Astrocyte (in vitro differentiated cells and primary cell): ENCODE data around the gene BRSK1. TPM values are rescaled to one million over a fixed set of nuclear protein-coding genes. Genes with fewer than 3 reads are reported as not detected.

Experiments
- DNase-seq: peaks from one replicate; pipeline ENCODE4 v3.0.0-alpha.2; 2010; ENCODE audit warnings: low read depth
- FAIRE-seq: peaks from 2 replicates; lab custom pipeline; 2011; peaks lifted over from hg19 to GRCh38; lab: Jason Lieb, UNC
- H2AFZ ChIP-seq: 2 replicates; pipeline ENCODE4 v1.6.0; 2012; ENCODE audit warnings: low read depth, low read length, inconsistent platforms
- H3K27ac ChIP-seq: 2 replicates; pipeline ENCODE4 v1.5.1; 2011; ENCODE audit warnings: low read depth, low read length, inconsistent platforms
- H3K27me3 ChIP-seq: 2 replicates; pipeline ENCODE4 v1.6.0; 2011; ENCODE audit warnings: low read length, inconsistent platforms; ENCODE audit not compliant: insufficient read depth
- H3K36me3 ChIP-seq: 2 replicates; pipeline ENCODE4 v1.5.1; 2011; ENCODE audit warnings: low read length, inconsistent platforms; ENCODE audit not compliant: insufficient read depth
- H3K4me1 ChIP-seq: 2 replicates; pipeline ENCODE4 v1.5.1; 2011; ENCODE audit warnings: low read length, inconsistent platforms; ENCODE audit not compliant: insufficient read depth
- H3K4me2 ChIP-seq: 2 replicates; pipeline ENCODE4 v1.6.0; 2012; ENCODE audit warnings: low read length, inconsistent platforms
- H3K4me3 ChIP-seq: 2 replicates; pipeline ENCODE4 v1.5.1; 2011; ENCODE audit warnings: low read depth, mild to moderate bottlenecking, low read length, inconsistent platforms; ENCODE audit not compliant: insufficient read depth
- H3K79me2 ChIP-seq: 2 replicates; pipeline ENCODE4 v1.6.0; 2012; ENCODE audit warnings: mild to moderate bottlenecking, low read length, inconsistent platforms; ENCODE audit not compliant: insufficient read depth
- H3K9ac ChIP-seq: 2 replicates; pipeline ENCODE4 v1.6.0; 2012; ENCODE audit warnings: mild to moderate bottlenecking, low read length, inconsistent platforms
- H3K9me3 ChIP-seq: 2 replicates; pipeline ENCODE4 v1.5.1; 2012; ENCODE audit warnings: low read depth, mild to moderate bottlenecking, low read length, inconsistent platforms; ENCODE audit not compliant: insufficient read depth
- H4K20me1 ChIP-seq: 2 replicates; pipeline ENCODE4 v1.6.0; 2012; ENCODE audit warnings: low read length, inconsistent platforms; ENCODE audit not compliant: insufficient read depth
- H3K27ac Mint-ChIP-seq: one replicate; pipeline ENCODE4 v1.8.0; 2021; ENCODE audit warnings: mild to moderate bottlenecking, mixed read lengths; ENCODE audit not compliant: unreplicated experiment
- H3K27me3 Mint-ChIP-seq: one replicate; pipeline ENCODE4 v1.8.0; 2021; ENCODE audit warnings: low read depth, mixed read lengths; ENCODE audit not compliant: unreplicated experiment
- H3K36me3 Mint-ChIP-seq: one replicate; pipeline ENCODE4 v1.8.0; 2021; ENCODE audit warnings: low read depth, mixed read lengths; ENCODE audit not compliant: unreplicated experiment
- H3K4me1 Mint-ChIP-seq: one replicate; pipeline ENCODE4 v1.8.0; 2021; ENCODE audit warnings: low read depth, mixed read lengths; ENCODE audit not compliant: unreplicated experiment
- H3K4me3 Mint-ChIP-seq: one replicate; pipeline ENCODE4 v1.8.0; 2021; ENCODE audit warnings: mild to moderate bottlenecking, moderate library complexity, mixed read lengths; ENCODE audit not compliant: unreplicated experiment
- H3K9me3 Mint-ChIP-seq: one replicate; pipeline ENCODE4 v1.8.0; 2021; ENCODE audit warnings: mild to moderate bottlenecking, mixed read lengths; ENCODE audit not compliant: unreplicated experiment
- EZH2 ChIP-seq: IDR thresholded peaks from 2 replicates; pipeline ENCODE4 v1.6.1; 2012; ENCODE audit warnings: mild to moderate bottlenecking, low read length, inconsistent platforms; ENCODE audit not compliant: insufficient read depth
- total RNA-seq: library from RNA; stranded (reverse); gene quantifications from 2 replicates; pipeline ENCODE4 v1.2.1, GENCODE V29; 2021
- TF ChIP-seq, protein P1 (sequence below): IDR thresholded peaks from 2 replicates; pipeline ENCODE4 v1.5.1; 2011; ENCODE audit warnings: low read depth, mild to moderate bottlenecking, inconsistent platforms, low read length, moderate library complexity; ENCODE audit not compliant: insufficient read depth

Gene BRSK1
- total RNA-seq, 1 donor from 2014 or later, result 18.8 TPM

- no peak for DNase-seq
- H2AFZ ChIP-seq, result no peak overlapping the region
- Mint-ChIP-seq H3K4me1 (no peaks in the 10 kb centered on the region), H3K27me3 (no peaks in the 10 kb centered on the region), H3K27ac (no peak overlapping the region), H3K4me3 (no peak overlapping the region), H3K9me3 (no peaks in the 10 kb centered on the region), H3K36me3 (peaks cover 14% of the 10 kb centered on the region)
- no peaks in the 10 kb centered on the region for H3K79me2 ChIP-seq
- no peak overlapping the region for H3K4me2 ChIP-seq
- H3K4me1 ChIP-seq, result no peaks in the 10 kb centered on the region
- no peak overlapping the region for H3K27ac ChIP-seq
- no peaks in the 10 kb centered on the region for H3K27me3 ChIP-seq
- no peaks in the 10 kb centered on the region for H4K20me1 ChIP-seq
- no peak for TF ChIP-seq EZH2
- TF ChIP-seq, protein P1, sequence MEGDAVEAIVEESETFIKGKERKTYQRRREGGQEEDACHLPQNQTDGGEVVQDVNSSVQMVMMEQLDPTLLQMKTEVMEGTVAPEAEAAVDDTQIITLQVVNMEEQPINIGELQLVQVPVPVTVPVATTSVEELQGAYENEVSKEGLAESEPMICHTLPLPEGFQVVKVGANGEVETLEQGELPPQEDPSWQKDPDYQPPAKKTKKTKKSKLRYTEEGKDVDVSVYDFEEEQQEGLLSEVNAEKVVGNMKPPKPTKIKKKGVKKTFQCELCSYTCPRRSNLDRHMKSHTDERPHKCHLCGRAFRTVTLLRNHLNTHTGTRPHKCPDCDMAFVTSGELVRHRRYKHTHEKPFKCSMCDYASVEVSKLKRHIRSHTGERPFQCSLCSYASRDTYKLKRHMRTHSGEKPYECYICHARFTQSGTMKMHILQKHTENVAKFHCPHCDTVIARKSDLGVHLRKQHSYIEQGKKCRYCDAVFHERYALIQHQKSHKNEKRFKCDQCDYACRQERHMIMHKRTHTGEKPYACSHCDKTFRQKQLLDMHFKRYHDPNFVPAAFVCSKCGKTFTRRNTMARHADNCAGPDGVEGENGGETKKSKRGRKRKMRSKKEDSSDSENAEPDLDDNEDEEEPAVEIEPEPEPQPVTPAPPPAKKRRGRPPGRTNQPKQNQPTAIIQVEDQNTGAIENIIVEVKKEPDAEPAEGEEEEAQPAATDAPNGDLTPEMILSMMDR, result no peak
- no peak overlapping the region for H3K4me3 ChIP-seq
- no peak overlapping the region for H3K9ac ChIP-seq
- peaks cover under 1% of the 10 kb centered on the region for H3K9me3 ChIP-seq
- no peak for FAIRE-seq
- no peaks in the 10 kb centered on the region for H3K36me3 ChIP-seq
Measured at GRCh38 chr19:55314396-55314795, 30.6 kb downstream of the BRSK1 start.

DNA sequence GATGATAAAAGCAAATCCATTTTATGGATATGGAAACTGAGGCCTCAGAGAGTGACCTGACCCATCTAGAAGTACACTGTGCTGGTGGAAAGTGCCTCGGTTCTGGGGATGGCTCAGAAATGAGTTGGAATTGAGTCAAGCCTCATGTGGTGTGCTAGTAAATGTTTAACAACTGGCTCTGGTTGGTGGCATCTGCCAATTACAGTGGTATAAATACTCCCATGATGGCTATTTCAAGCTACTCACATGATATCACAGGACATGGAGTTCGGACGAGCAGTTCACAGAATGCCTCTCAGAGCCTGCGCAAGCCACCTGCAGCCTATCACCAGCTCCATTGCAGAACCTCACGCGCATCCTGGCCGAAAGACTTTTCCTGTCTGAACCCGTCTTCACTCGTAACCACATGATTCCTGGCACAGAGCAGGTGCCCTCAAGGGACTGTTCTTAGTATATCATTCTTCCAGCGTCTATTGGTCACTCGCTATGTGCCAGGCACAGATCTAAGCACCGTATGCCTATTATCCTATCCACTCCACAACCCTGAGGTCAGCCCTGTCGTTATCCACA lies 32.2 kb downstream of the BRSK1 start:
- Mint-ChIP-seq H3K36me3 (peaks cover 6% of the 10 kb centered on the region), H3K27ac (no peak overlapping the region), H3K27me3 (peaks cover 5% of the 10 kb centered on the region)

GRCh38 chr19:55316646-55317045 lies 32.8 kb downstream of the BRSK1 start:
- DNase-seq (no peak), FAIRE-seq (no peak)
- Mint-ChIP-seq H3K27me3 (peaks cover 9% of the 10 kb centered on the region), H3K27ac (no peak overlapping the region), H3K4me1 (no peaks in the 10 kb centered on the region), H3K4me3 (no peak overlapping the region), H3K36me3 (peaks cover 6% of the 10 kb centered on the region), H3K9me3 (no peaks in the 10 kb centered on the region)
- H3K79me2 ChIP-seq, result no peaks in the 10 kb centered on the region
- TF ChIP-seq, protein P1, result no peak
- TF ChIP-seq EZH2, result no peak
- no peaks in the 10 kb centered on the region for H3K4me1 ChIP-seq
- no peaks in the 10 kb centered on the region for H3K27me3 ChIP-seq
- H3K27ac ChIP-seq, result no peak overlapping the region
- H4K20me1 ChIP-seq, result no peaks in the 10 kb centered on the region
- H3K9ac ChIP-seq, result no peak overlapping the region
- H3K4me2 ChIP-seq, result no peak overlapping the region
- H3K36me3 ChIP-seq, result no peaks in the 10 kb centered on the region
- H2AFZ ChIP-seq, result no peak overlapping the region
- no peak overlapping the region for H3K4me3 ChIP-seq
- H3K9me3 ChIP-seq, result no peaks in the 10 kb centered on the region

More for the DNA sequence above, 32.2 kb downstream of the BRSK1 start:
- Histone ChIP-seq H3K9ac (no peak overlapping the region), H3K4me2 (no peak overlapping the region), H2AFZ (no peak overlapping the region), H3K27ac (no peak overlapping the region), H3K36me3 (no peaks in the 10 kb centered on the region), H3K4me1 (no peaks in the 10 kb centered on the region), H3K79me2 (no peaks in the 10 kb centered on the region), H3K4me3 (no peak overlapping the region), H3K27me3 (no peaks in the 10 kb centered on the region), H4K20me1 (no peaks in the 10 kb centered on the region), H3K9me3 (no peaks in the 10 kb centered on the region)
- TF ChIP-seq EZH2, result no peak
- TF ChIP-seq, protein P1, result no peak
- no peak overlapping the region for H3K4me3 Mint-ChIP-seq
- H3K4me1 Mint-ChIP-seq, result no peaks in the 10 kb centered on the region
- DNase-seq (no peak), FAIRE-seq (no peak)
- no peaks in the 10 kb centered on the region for H3K9me3 Mint-ChIP-seq
